ENCODE measurements around the gene FAM83F.

- TF ChIP-seq EP300 (IDR thresholded peaks at IDR 0.05) (no peak), CTCF (IDR thresholded peaks at IDR 0.05) (no peak), KDM1A (IDR thresholded peaks at IDR 0.05; ENCODE audit: low read depth) (no peak), POLR2A (IDR thresholded peaks at IDR 0.05; ENCODE audit: low read length) (no peak), RFX5 (IDR thresholded peaks at IDR 0.05) (no peak), PHF8 (IDR thresholded peaks at IDR 0.05; ENCODE audit: borderline replicate concordance, low read depth) (no peak), BHLHE40 (IDR thresholded peaks at IDR 0.05; ENCODE audit: low read depth, low read length) (no peak)
- TF ChIP-seq, protein P1, sequence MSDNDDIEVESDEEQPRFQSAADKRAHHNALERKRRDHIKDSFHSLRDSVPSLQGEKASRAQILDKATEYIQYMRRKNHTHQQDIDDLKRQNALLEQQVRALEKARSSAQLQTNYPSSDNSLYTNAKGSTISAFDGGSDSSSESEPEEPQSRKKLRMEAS (IDR thresholded peaks at IDR 0.05), result no peak
- TF ChIP-seq, protein P2, sequence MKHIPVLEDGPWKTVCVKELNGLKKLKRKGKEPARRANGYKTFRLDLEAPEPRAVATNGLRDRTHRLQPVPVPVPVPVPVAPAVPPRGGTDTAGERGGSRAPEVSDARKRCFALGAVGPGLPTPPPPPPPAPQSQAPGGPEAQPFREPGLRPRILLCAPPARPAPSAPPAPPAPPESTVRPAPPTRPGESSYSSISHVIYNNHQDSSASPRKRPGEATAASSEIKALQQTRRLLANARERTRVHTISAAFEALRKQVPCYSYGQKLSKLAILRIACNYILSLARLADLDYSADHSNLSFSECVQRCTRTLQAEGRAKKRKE (CRISPR knock-in tag; IDR thresholded peaks at IDR 0.05; ENCODE audit: low read depth), result no peak
Measured at GRCh38 chr22:40010746-40011145, 16.0 kb downstream of the FAM83F start.
